SK-N-MC (cell line): Measurements from ENCODE around the gene SMC1B.
"Not testable (repeated sequence)": the region's sequence is repeated elsewhere in the genome, so short reads cannot be mapped to it uniquely, and the experiment has no call there.

Experiments
- DNase-seq: peaks from one replicate; pipeline ENCODE4 v3.0.0-alpha.2; 2011; ENCODE audit warnings: low read depth, low spot score
- H3K27ac ChIP-seq: fragments of 200-600 bp; sonication (generic); 2 replicates; pipeline ENCODE4 v1.5.1; 2016; ENCODE audit warnings: mixed run types
- H3K36me3 ChIP-seq: fragments of 200-600 bp; sonication (generic); 2 replicates; pipeline ENCODE4 v1.6.1; 2017; ENCODE audit warnings: antibody characterized with exemption, low read length, mixed read lengths; ENCODE audit not compliant: insufficient read depth
- H3K4me3 ChIP-seq: fragments of 200-600 bp; sonication (generic); 2 replicates; pipeline ENCODE4 v1.5.1; 2016
- H3K9ac ChIP-seq: fragments of 200-600 bp; sonication (generic); 2 replicates; pipeline ENCODE4 v1.8.0; 2017; ENCODE audit warnings: mixed run types, mixed read lengths; ENCODE audit not compliant: insufficient read length
- H3K9me3 ChIP-seq: fragments of 200-600 bp; sonication (generic); 2 replicates; pipeline ENCODE4 v1.6.1; 2017; ENCODE audit warnings: low read depth, mild to moderate bottlenecking, antibody characterized with exemption, low read length, moderate library complexity, mixed read lengths
- EZH2 ChIP-seq: fragments of 200-600 bp; sonication (generic); IDR thresholded peaks from one replicate; pipeline ENCODE4 v1.6.1; 2017; ENCODE audit warnings: antibody characterized with exemption
- FOXP2 ChIP-seq: optimal IDR thresholded peaks from 2 replicates; pipeline ENCODE3; 2011; ENCODE audit warnings: mild to moderate bottlenecking, moderate library complexity; ENCODE audit not compliant: insufficient read depth; ENCODE audit errors: extremely low read length, control extremely low read depth
- POLR2AphosphoS5 ChIP-seq: IDR thresholded peaks from 2 replicates; pipeline ENCODE4 v1.6.1; 2012; ENCODE audit warnings: mild to moderate bottlenecking, low read depth, low read length, borderline replicate concordance

The SMC1B gene

GRCh38 chr22:45304971-45305370 lies 108.4 kb downstream of the SMC1B start:
- H3K9me3 ChIP-seq: no peaks in the 10 kb centered on the region
- H3K4me3 ChIP-seq: no peak overlapping the region
- no peaks in the 10 kb centered on the region for H3K36me3 ChIP-seq
- DNase-seq: no peak
- no peak overlapping the region for H3K9ac ChIP-seq
- no peak overlapping the region for H3K27ac ChIP-seq
- TF ChIP-seq POLR2AphosphoS5 (no peak), FOXP2 (no peak)

GRCh38 chr22:45303181-45303580 lies 110.2 kb downstream of the SMC1B start:
- no peaks in the 10 kb centered on the region for H3K36me3 ChIP-seq
- TF ChIP-seq FOXP2: no peak
- no peak for TF ChIP-seq EZH2
- no peak overlapping the region for H3K27ac ChIP-seq
- H3K4me3 ChIP-seq: no peak overlapping the region
- no peak overlapping the region for H3K9ac ChIP-seq
- no peak for DNase-seq
- H3K9me3 ChIP-seq: no peaks in the 10 kb centered on the region

- Histone ChIP-seq H3K9me3 (no peaks in the 10 kb centered on the region), H3K36me3 (no peaks in the 10 kb centered on the region), H3K9ac (no peak overlapping the region), H3K4me3 (no peak overlapping the region), H3K27ac (no peak overlapping the region)
- TF ChIP-seq EZH2 (no peak), POLR2AphosphoS5 (no peak)
- DNase-seq: no peak
Measured at GRCh38 chr22:45302751-45303150, 110.6 kb downstream of the SMC1B start.

- no peaks in the 10 kb centered on the region for H3K9me3 ChIP-seq
- no peak overlapping the region for H3K27ac ChIP-seq
- no peak overlapping the region for H3K9ac ChIP-seq
- H3K4me3 ChIP-seq: no peak overlapping the region
- no peak for DNase-seq
- H3K36me3 ChIP-seq: no peaks in the 10 kb centered on the region
- no peak for TF ChIP-seq FOXP2
- no peak for TF ChIP-seq POLR2AphosphoS5
- TF ChIP-seq EZH2: no peak
Measured at GRCh38 chr22:45298934-45299505, 114.4 kb downstream of the SMC1B start.

GRCh38 chr22:45296628-45297297 lies 116.6 kb downstream of the SMC1B start:
- Histone ChIP-seq H3K9ac (no peak overlapping the region), H3K4me3 (no peak overlapping the region), H3K9me3 (no peaks in the 10 kb centered on the region), H3K36me3 (no peaks in the 10 kb centered on the region), H3K27ac (no peak overlapping the region)
- TF ChIP-seq EZH2: no peak
- no peak for TF ChIP-seq POLR2AphosphoS5
- TF ChIP-seq FOXP2: no peak
- no peak for DNase-seq

GRCh38 chr22:45295492-45295891 lies 117.9 kb downstream of the SMC1B start:
- TF ChIP-seq EZH2: no peak
- TF ChIP-seq POLR2AphosphoS5: no peak
- TF ChIP-seq FOXP2: no peak
- Histone ChIP-seq H3K9ac (no peak overlapping the region), H3K27ac (no peak overlapping the region)

GRCh38 chr22:45295004-45295403 lies 118.4 kb downstream of the SMC1B start:
- H3K4me3 ChIP-seq, H3K27ac ChIP-seq, H3K36me3 ChIP-seq, DNase-seq, H3K9ac ChIP-seq, H3K9me3 ChIP-seq: not testable (repeated sequence)

More at GRCh38 chr22:45295492-45295891, 117.9 kb downstream of the SMC1B start:
- Histone ChIP-seq H3K4me3 (no peak overlapping the region), H3K9me3 (no peaks in the 10 kb centered on the region), H3K36me3 (no peaks in the 10 kb centered on the region)
- no peak for DNase-seq
